ENCODE data around the gene PARVB. TPM values are rescaled to one million over a fixed set of nuclear protein-coding genes. Genes with fewer than 3 reads are reported as not detected.
A peak's percentile ranks its signal among the peaks of the same experiment; 100 is the strongest.

The PARVB gene
- total and polyA plus RNA-seq, 9 of the 15 experiments (the other 6 are each of a cell fraction or from before 2014, with no cell fraction given) = 1.1 to 59.2 (median 29.2) TPM

GRCh38 chr22:44033287-44033686 lies 9.2 kb downstream of the PARVB start (continued):
- no peak for TF ChIP-seq THRAP3 (IDR thresholded peaks at IDR 0.05; ENCODE audit: borderline replicate concordance)

- no peaks in the 10 kb centered on the region for H3K9me3 ChIP-seq (replicated peaks; ENCODE audit: control insufficient read depth, insufficient read depth, low read depth, low read length)
- ATAC-seq = no peak
- no peak for FAIRE-seq
- TF ChIP-seq TCFL5 (CRISPR knock-in tag; conservative IDR thresholded peaks at IDR 0.05) (no peak), ZNF408 (CRISPR knock-in tag; IDR thresholded peaks at IDR 0.05; ENCODE audit: low read depth) (no peak), KAT7 (CRISPR knock-in tag; IDR thresholded peaks at IDR 0.05; ENCODE audit: borderline replicate concordance) (no peak), ZNF436 (CRISPR knock-in tag; IDR thresholded peaks at IDR 0.05) (no peak), TAL1 (IDR thresholded peaks at IDR 0.05) (no peak), PHB2 (IDR thresholded peaks at IDR 0.05; ENCODE audit: low read depth) (no peak), SIX5 (IDR thresholded peaks at IDR 0.05; ENCODE audit: borderline replicate concordance in 1 of 2, insufficient read depth in 1 of 2, low read depth in 1 of 2, low read length in 2 of 2) (no peak), ZNF407 (IDR thresholded peaks at IDR 0.05; ENCODE audit: low read depth) (no peak), FOS (IDR thresholded peaks at IDR 0.05; ENCODE audit: extremely low read depth, insufficient read length) (no peak), HDAC6 (IDR thresholded peaks at IDR 0.05; ENCODE audit: low read depth, low read length) (no peak), SRSF3 (IDR thresholded peaks at IDR 0.05; ENCODE audit: insufficient read depth, low read length) (no peak)
- TF ChIP-seq, protein P1, sequence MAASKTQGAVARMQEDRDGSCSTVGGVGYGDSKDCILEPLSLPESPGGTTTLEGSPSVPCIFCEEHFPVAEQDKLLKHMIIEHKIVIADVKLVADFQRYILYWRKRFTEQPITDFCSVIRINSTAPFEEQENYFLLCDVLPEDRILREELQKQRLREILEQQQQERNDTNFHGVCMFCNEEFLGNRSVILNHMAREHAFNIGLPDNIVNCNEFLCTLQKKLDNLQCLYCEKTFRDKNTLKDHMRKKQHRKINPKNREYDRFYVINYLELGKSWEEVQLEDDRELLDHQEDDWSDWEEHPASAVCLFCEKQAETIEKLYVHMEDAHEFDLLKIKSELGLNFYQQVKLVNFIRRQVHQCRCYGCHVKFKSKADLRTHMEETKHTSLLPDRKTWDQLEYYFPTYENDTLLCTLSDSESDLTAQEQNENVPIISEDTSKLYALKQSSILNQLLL (CRISPR knock-in tag; IDR thresholded peaks at IDR 0.05; ENCODE audit: borderline replicate concordance) = no peak
These were observed 9.6 kb downstream of the PARVB start for GRCh38 chr22:44033694-44034093.

More at GRCh38 chr22:44033694-44034093, 9.6 kb downstream of the PARVB start:
- H3K4me1 ChIP-seq (replicated peaks in 1 of 2; ENCODE audit: control insufficient read depth in 2 of 2, insufficient read depth in 2 of 2, low read length in 2 of 2) = peaks cover 10 to 17% of the 10 kb centered on the region in 2 experiments; a peak in 4 of 5 replicates
- ChIA-PET CTCF (ENCODE audit: low intra/inter-chr PET ratio) (no interaction called here), POLR2A (interaction anchor here (0.6 to 0.9 kb wide), 2 partner anchors 9 to 21 kb away, joined by 3 read pairs; no protein-coding TSS in a partner anchor)
- H3K79me2 ChIP-seq (ENCODE audit: control insufficient read depth, insufficient read depth, low read length) = peaks cover 57% of the 10 kb centered on the region
- peak in 2 of 4 experiments; percentile 20 to 23 for DNase-seq (ENCODE audit: extremely low read depth in 1 of 4, low spot score in 3 of 4)
- in situ Hi-C loops (cut with MboI) = no loop called here
- H3K36me3 ChIP-seq (ENCODE audit: control insufficient read depth, insufficient read depth, low read length) = peaks cover 6% of the 10 kb centered on the region; the same call in 2 of the 3 replicates
- H3K4me3 ChIP-seq = no peak overlapping the region
- intact Hi-C loops (cut with micrococcal nuclease) = no loop called here
- no peaks in the 10 kb centered on the region for H3K27me3 ChIP-seq (ENCODE audit: control insufficient read depth in 2 of 2, insufficient read depth in 2 of 2, low read length in 2 of 2)
- no TSS peak for BruUV-seq (replicated peaks)
- H3K9me1 ChIP-seq (ENCODE audit: control insufficient read depth, insufficient read depth, low read length) = no peaks in the 10 kb centered on the region
- no peak overlapping the region for H3K9ac ChIP-seq (ENCODE audit: insufficient read depth in 1 of 2, low read depth in 2 of 2, low read length in 2 of 2)
- WGBS (ENCODE audit: insufficient coverage, low coverage, missing lambda C conversion rate) = 64% methylated on average over 6 of the region's 8 CpGs
- H2AFZ ChIP-seq (ENCODE audit: low read depth, low read length) = no peak overlapping the region
- H3K4me2 ChIP-seq (ENCODE audit: insufficient read depth, low read length) = no peak overlapping the region
- H3K27ac ChIP-seq (ENCODE audit: extremely low read depth, low read depth, low read length) = no peak overlapping the region
- H4K20me1 ChIP-seq (replicated peaks; ENCODE audit: control insufficient read depth, insufficient read depth, low read length) = 0 out of 2 replicates have a peak, but pooled peaks cover 2% of the 10 kb centered on the region
